ENCODE results near the gene ITIH4. TPM values are rescaled to one million over a fixed set of nuclear protein-coding genes. Genes with fewer than 3 reads are reported as not detected.

Gene ITIH4
- total and polyA plus RNA-seq, 2 of the 13 experiments (the other 11 are each of a cell fraction or from before 2014, with no cell fraction given) = 2.7 to 5.3 TPM

GRCh38 chr3:52809662-52810377 lies 20.7 kb downstream of the ITIH4 start:
- H3K4me1 ChIP-seq (ENCODE audit: insufficient read depth, low read length) = peaks cover 61% of the 10 kb centered on the region
- ChIA-PET CTCF (ENCODE audit: low intra/inter-chr PET ratio, low total read pairs) (no interaction called here), POLR2A (interaction anchor here (1.3 to 4.4 kb wide), 8 partner anchors 9 to 34 kb away, joined by 3 to 18 read pairs (median 5); no protein-coding TSS in a partner anchor)
- peaks cover 3 to 9% of the 10 kb centered on the region in 2 experiments; a peak in 3 of 5 replicates for H3K36me3 ChIP-seq (replicated peaks in 1 of 2; ENCODE audit: control insufficient read depth in 1 of 2, insufficient read depth in 2 of 2, low read length in 2 of 2)
- H3K79me2 ChIP-seq (ENCODE audit: insufficient read depth, low read length) = no peaks in the 10 kb centered on the region
- 93% methylated on average over 5 of the region's 7 CpGs for WGBS (ENCODE audit: low lambda C conversion rate)
- no peaks in the 10 kb centered on the region for H4K20me1 ChIP-seq (ENCODE audit: insufficient read depth, low read length)
- ATAC-seq (no peak), DNase-seq (ENCODE audit: low spot score) (no peak), FAIRE-seq (no peak)
- no peak overlapping the region for H2AFZ ChIP-seq (ENCODE audit: low read length)
- H3K4me2 ChIP-seq (ENCODE audit: low read depth, low read length) = no peak overlapping the region
- intact Hi-C loops (cut with micrococcal nuclease; ENCODE audit: unreplicated experiment) (no loop called here), in situ Hi-C loops (cut with HindIII; ENCODE audit: extremely low pct_ligation_motif_present, low pct_unique_long_range_greater_than_20kb) (no loop called here)
- H3K4me3 ChIP-seq (replicated peaks in 1 of 3; ENCODE audit: insufficient read depth in 1 of 3, low read depth in 2 of 3, low read length in 3 of 3) = no peak overlapping the region
- H3K9me3 ChIP-seq (ENCODE audit: low read length) = no peaks in the 10 kb centered on the region
- BruUV-seq (replicated peaks) = no TSS peak
- no peak overlapping the region for H3K27ac ChIP-seq (ENCODE audit: extremely low read length, insufficient read depth, low read length)
- H3K27me3 ChIP-seq (ENCODE audit: control insufficient read depth in 1 of 2, insufficient read depth in 2 of 2, low read length in 2 of 2) = no peaks in the 10 kb centered on the region
- no peak overlapping the region for H3K9ac ChIP-seq (ENCODE audit: insufficient read depth, low read depth, low read length)
- TF ChIP-seq ZNF251 (CRISPR knock-in tag; IDR thresholded peaks at IDR 0.05) (no peak), FOXK1 (CRISPR knock-in tag; IDR thresholded peaks at IDR 0.05; ENCODE audit: borderline replicate concordance, low read depth) (no peak), POLR2AphosphoS5 (IDR thresholded peaks at IDR 0.05; ENCODE audit: low read depth, low read length) (peak; percentile 47; the same call in 1 of the 2 replicates), ZNF563 (CRISPR knock-in tag; IDR thresholded peaks at IDR 0.05) (0 out of 2 replicates have a peak, but pooled peaks have one; percentile 36), KDM5B (CRISPR knock-in tag; IDR thresholded peaks at IDR 0.05; ENCODE audit: borderline replicate concordance) (0 out of 2 replicates have a peak, but pooled peaks have one; percentile 19), ZNF20 (CRISPR knock-in tag; IDR thresholded peaks at IDR 0.05) (no peak), CREM (IDR thresholded peaks at IDR 0.05) (no peak), CREM (CRISPR knock-in tag; IDR thresholded peaks at IDR 0.05) (no peak), KLF13 (CRISPR knock-in tag; IDR thresholded peaks at IDR 0.05) (no peak), FOSL1 (CRISPR knock-in tag; IDR thresholded peaks at IDR 0.05; ENCODE audit: borderline replicate concordance) (no peak), MIER3 (CRISPR knock-in tag; IDR thresholded peaks at IDR 0.05; ENCODE audit: borderline replicate concordance) (no peak), RBAK (CRISPR knock-in tag; IDR thresholded peaks at IDR 0.05) (no peak), KDM2A (CRISPR knock-in tag; IDR thresholded peaks at IDR 0.05; ENCODE audit: borderline replicate concordance, low read depth) (peak; percentile 64; the same call in 1 of the 2 replicates), REPIN1 (CRISPR knock-in tag; IDR thresholded peaks at IDR 0.05; ENCODE audit: borderline replicate concordance, low read depth) (no peak), NONO (IDR thresholded peaks at IDR 0.05) (no peak), NONO (CRISPR knock-in tag; conservative IDR thresholded peaks at IDR 0.05) (no peak), SSRP1 (CRISPR knock-in tag; IDR thresholded peaks at IDR 0.05) (peak; percentile 93), PAF1 (CRISPR knock-in tag; IDR thresholded peaks at IDR 0.05) (peak; percentile 94), ZNF17 (CRISPR knock-in tag; IDR thresholded peaks at IDR 0.05) (no peak), U2AF1 (optimal IDR thresholded peaks at IDR 0.05; ENCODE audit: low read depth, low read length) (no peak), POLR2A (IDR thresholded peaks at IDR 0.05; ENCODE audit: insufficient read depth in 1 of 2, low read depth in 2 of 2, low read length in 2 of 2) (peak in 1 of 2 experiments; percentile 54; a peak in 2 of 4 replicates), NFYC (CRISPR knock-in tag; IDR thresholded peaks at IDR 0.05) (no peak), SALL1 (CRISPR knock-in tag; IDR thresholded peaks at IDR 0.05) (0 out of 2 replicates have a peak, but pooled peaks have one; percentile 25), ZNF3 (CRISPR knock-in tag; IDR thresholded peaks at IDR 0.05) (no peak), CEBPZ (IDR thresholded peaks at IDR 0.05; ENCODE audit: low read length) (no peak)

Data from HepG2 (cell line).